GM18507 (cell line): ENCODE measurements around the gene ARHGAP24.
A peak's percentile ranks its signal among the peaks of the same experiment; 100 is the strongest.

Source experiments
- DNase-seq: peaks from one replicate; pipeline ENCODE4 v3.0.0; 2011; ENCODE audit warnings: low read depth; ENCODE audit not compliant: insufficient read length; ENCODE audit errors: extremely low spot score
- FAIRE-seq: peaks from 2 replicates; lab custom pipeline; 2011; peaks lifted over from hg19 to GRCh38; lab: Jason Lieb, UNC

Gene ARHGAP24

GRCh38 chr4:85783483-85783882 is 308.5 kb downstream of the ARHGAP24 start:
- DNase-seq (no peak), FAIRE-seq (peak; percentile 86)

GRCh38 chr4:85783900-85784299 is 308.9 kb downstream of the ARHGAP24 start:
- DNase-seq (no peak), FAIRE-seq (no peak)

- FAIRE-seq (no peak), DNase-seq (no peak)
These were observed 309.4 kb downstream of the ARHGAP24 start for GRCh38 chr4:85784348-85784747.

GRCh38 chr4:85784947-85785346 is 310.0 kb downstream of the ARHGAP24 start:
- DNase-seq, result no peak
- FAIRE-seq, result peak; percentile 60

- FAIRE-seq (no peak), DNase-seq (no peak)
These were observed 312.2 kb downstream of the ARHGAP24 start for GRCh38 chr4:85787133-85787532.

GRCh38 chr4:85788604-85789003 is 313.7 kb downstream of the ARHGAP24 start:
- no peak for FAIRE-seq
- DNase-seq, result no peak

- no peak for FAIRE-seq
- DNase-seq, result no peak
These were observed 314.3 kb downstream of the ARHGAP24 start for GRCh38 chr4:85789241-85789640.

- no peak for DNase-seq
- no peak for FAIRE-seq
These were observed 315.6 kb downstream of the ARHGAP24 start for GRCh38 chr4:85790582-85790981.

- peak; percentile 36 for FAIRE-seq
These were observed 317.7 kb downstream of the ARHGAP24 start for GRCh38 chr4:85792376-85793232.

GRCh38 chr4:85793233-85793585 is 318.3 kb downstream of the ARHGAP24 start:
- FAIRE-seq, result no peak
- no peak for DNase-seq

More at GRCh38 chr4:85792376-85793232, 317.7 kb downstream of the ARHGAP24 start:
- DNase-seq, result no peak

GRCh38 chr4:85798012-85798770 is 323.2 kb downstream of the ARHGAP24 start:
- FAIRE-seq, result no peak
- DNase-seq, result no peak

GRCh38 chr4:85803856-85804255 is 328.9 kb downstream of the ARHGAP24 start:
- DNase-seq, result no peak
- FAIRE-seq, result no peak

GRCh38 chr4:85805891-85806290 is 330.9 kb downstream of the ARHGAP24 start:
- DNase-seq (no peak), FAIRE-seq (no peak)

GRCh38 chr4:85806334-85806733 is 331.4 kb downstream of the ARHGAP24 start:
- FAIRE-seq (no peak), DNase-seq (no peak)

- FAIRE-seq, result no peak
- no peak for DNase-seq
These were observed 332.4 kb downstream of the ARHGAP24 start for GRCh38 chr4:85807247-85807950.

- DNase-seq, result no peak
- no peak for FAIRE-seq
These were observed 333.2 kb downstream of the ARHGAP24 start for GRCh38 chr4:85808104-85808503.

- FAIRE-seq (no peak), DNase-seq (no peak)
These were observed 333.9 kb downstream of the ARHGAP24 start for GRCh38 chr4:85808864-85809263.

- FAIRE-seq, result no peak
- no peak for DNase-seq
These were observed 337.8 kb downstream of the ARHGAP24 start for GRCh38 chr4:85812776-85813175.

GRCh38 chr4:85815796-85816459 is 341.0 kb downstream of the ARHGAP24 start:
- no peak for FAIRE-seq

GRCh38 chr4:85818700-85819099 is 343.8 kb downstream of the ARHGAP24 start:
- DNase-seq, result no peak
- no peak for FAIRE-seq

More at GRCh38 chr4:85815796-85816459, 341.0 kb downstream of the ARHGAP24 start:
- no peak for DNase-seq
